Measurements from ENCODE around the gene INHBE. TPM values are rescaled to one million over a fixed set of nuclear protein-coding genes. Genes with fewer than 3 reads are reported as not detected.

INHBE gene
- total RNA-seq, 1 donor from 2014 or later, result 8.4 TPM

DNA sequence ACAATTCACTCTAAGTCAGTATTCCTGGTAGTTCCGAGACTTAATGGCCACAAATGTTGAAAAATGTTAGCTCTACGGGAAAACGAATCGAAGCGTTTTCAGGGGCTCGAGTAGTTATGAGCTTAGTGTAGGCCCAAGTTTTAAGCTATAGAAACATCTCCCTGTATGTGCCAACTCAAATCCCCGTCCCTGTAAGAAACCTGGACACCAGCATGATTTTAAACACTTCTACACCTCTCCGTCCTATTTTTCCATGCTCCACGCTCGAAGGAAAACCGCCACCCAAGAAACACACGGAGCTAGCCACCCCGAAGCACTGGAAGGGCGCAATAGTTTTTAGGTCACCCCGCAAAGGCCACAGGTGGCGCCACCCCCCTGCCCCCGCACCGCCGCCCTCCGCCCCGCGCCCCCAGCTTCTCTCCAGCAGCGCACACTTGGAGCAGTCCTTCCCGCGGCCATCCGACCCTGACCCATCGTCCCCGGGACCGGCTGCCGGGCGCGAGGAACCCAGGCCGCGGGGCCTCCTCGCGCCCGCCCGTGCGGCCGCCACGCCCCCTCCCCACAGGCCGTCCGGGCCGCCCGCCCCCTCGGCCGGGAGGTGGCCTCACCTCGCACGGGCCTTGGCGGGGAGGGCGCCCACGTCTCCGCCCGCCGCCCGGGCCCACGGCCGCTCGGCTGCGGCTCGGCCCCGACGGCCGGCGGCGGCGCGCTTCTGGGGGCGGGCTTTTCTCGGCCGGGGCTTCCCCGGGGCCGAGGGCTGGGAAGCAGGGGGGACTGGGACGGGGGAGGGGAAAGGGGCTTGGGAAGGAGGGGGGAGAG lies 24.8 kb upstream of the INHBE start:
- Mint-ChIP-seq H3K4me1 (ENCODE audit: low read depth) (peaks cover 28% of the 10 kb centered on the region), H3K4me3 (ENCODE audit: unreplicated experiment) (peak overlapping the region; percentile 89), H3K36me3 (ENCODE audit: low read depth) (no peaks in the 10 kb centered on the region), H3K27ac (ENCODE audit: unreplicated experiment) (peak overlapping the region; percentile 98), H3K27me3 (ENCODE audit: low read depth) (no peaks in the 10 kb centered on the region), H3K9me3 (ENCODE audit: low read depth) (no peaks in the 10 kb centered on the region)
- DNase-seq (ENCODE audit: low spot score), result no peak
- peak; percentile 43 for TF ChIP-seq CTCF (IDR thresholded peaks at IDR 0.05)

- TF ChIP-seq CTCF (IDR thresholded peaks at IDR 0.05), result no peak
- no peaks in the 10 kb centered on the region for H3K36me3 Mint-ChIP-seq (ENCODE audit: low read depth)
- H3K27me3 Mint-ChIP-seq (ENCODE audit: low read depth), result no peaks in the 10 kb centered on the region
- peak within 1 kb of the TSS; percentile 89 for H3K4me3 Mint-ChIP-seq (ENCODE audit: unreplicated experiment)
- H3K4me1 Mint-ChIP-seq (ENCODE audit: low read depth), result peaks cover 28% of the 10 kb centered on the region
- peak within 1 kb of the TSS; percentile 98 for H3K27ac Mint-ChIP-seq (ENCODE audit: unreplicated experiment)
- peak; percentile 97 for DNase-seq (ENCODE audit: low spot score)
- no peaks in the 10 kb centered on the region for H3K9me3 Mint-ChIP-seq (ENCODE audit: low read depth)
Observed at GRCh38 chr12:57430931-57431566, 24.1 kb upstream of the INHBE start, which contains the start of gene R3HDM2. Gene R3HDM2 (minus strand): TSS chr12:57431043. CDS start chr12:57310428, 120,615 bp downstream.

DNA sequence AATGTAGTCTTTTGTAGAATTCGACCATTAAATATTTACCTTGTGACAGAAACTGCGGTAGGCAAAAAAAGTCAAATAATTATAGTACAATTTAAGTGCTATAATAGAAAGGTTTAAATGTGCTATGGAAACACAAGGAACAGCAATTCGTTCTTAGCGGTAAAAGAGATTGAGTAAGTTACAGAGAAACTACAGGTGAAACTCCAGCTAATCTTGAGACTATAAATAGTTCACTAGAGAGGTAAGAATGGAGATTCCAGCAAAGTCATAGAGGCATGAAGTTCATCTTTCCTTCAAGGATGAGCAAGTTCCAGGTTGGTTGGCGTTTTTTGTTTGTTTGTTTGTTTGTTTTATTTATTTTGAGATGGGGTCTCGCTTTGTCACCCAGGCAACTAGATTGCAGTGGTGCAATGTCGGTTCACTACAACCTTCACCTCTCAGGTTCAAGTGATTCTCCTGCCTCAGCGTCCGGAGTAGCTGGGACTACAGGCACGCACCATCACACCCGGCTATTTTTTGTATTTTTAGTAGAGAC lies 23.4 kb upstream of the INHBE start:
- Mint-ChIP-seq H3K4me3 (ENCODE audit: unreplicated experiment) (peak overlapping the region; percentile 89), H3K27ac (ENCODE audit: unreplicated experiment) (peak overlapping the region; percentile 98), H3K4me1 (ENCODE audit: low read depth) (peaks cover 28% of the 10 kb centered on the region), H3K27me3 (ENCODE audit: low read depth) (no peaks in the 10 kb centered on the region), H3K9me3 (ENCODE audit: low read depth) (no peaks in the 10 kb centered on the region), H3K36me3 (ENCODE audit: low read depth) (no peaks in the 10 kb centered on the region)
- DNase-seq (ENCODE audit: low spot score), result no peak
- TF ChIP-seq CTCF (IDR thresholded peaks at IDR 0.05), result no peak

GRCh38 chr12:57433370-57433769 lies 21.7 kb upstream of the INHBE start:
- no peaks in the 10 kb centered on the region for H3K27me3 Mint-ChIP-seq (ENCODE audit: low read depth)
- H3K4me3 Mint-ChIP-seq (ENCODE audit: unreplicated experiment), result no peak overlapping the region
- no peaks in the 10 kb centered on the region for H3K9me3 Mint-ChIP-seq (ENCODE audit: low read depth)
- peaks cover 20% of the 10 kb centered on the region for H3K4me1 Mint-ChIP-seq (ENCODE audit: low read depth)
- no peaks in the 10 kb centered on the region for H3K36me3 Mint-ChIP-seq (ENCODE audit: low read depth)
- no peak for TF ChIP-seq CTCF (IDR thresholded peaks at IDR 0.05)
- DNase-seq (ENCODE audit: low spot score), result no peak
- H3K27ac Mint-ChIP-seq (ENCODE audit: unreplicated experiment), result no peak overlapping the region

- Mint-ChIP-seq H3K9me3 (ENCODE audit: low read depth) (no peaks in the 10 kb centered on the region), H3K36me3 (ENCODE audit: low read depth) (no peaks in the 10 kb centered on the region), H3K4me1 (ENCODE audit: low read depth) (peaks cover 12% of the 10 kb centered on the region), H3K27me3 (ENCODE audit: low read depth) (no peaks in the 10 kb centered on the region), H3K27ac (ENCODE audit: unreplicated experiment) (no peak within 1 kb of the TSS), H3K4me3 (ENCODE audit: unreplicated experiment) (no peak within 1 kb of the TSS)
- peak; percentile 79 for DNase-seq (ENCODE audit: low spot score)
- no peak for TF ChIP-seq CTCF (IDR thresholded peaks at IDR 0.05)
Observed at GRCh38 chr12:57434517-57435223, 20.4 kb upstream of the INHBE start, which contains the start of gene INHBC. Gene INHBC (plus strand): TSS chr12:57434784. CDS start chr12:57434887, 103 bp downstream.
